A549 (cell line): ENCODE data around the gene FCHO2. TPM values are rescaled to one million over a fixed set of nuclear protein-coding genes. Genes with fewer than 3 reads are reported as not detected.

Experiments used
- ATAC-seq, 2 experiments: fragments of 200-7000 bp in 1 of 2; fragments of >200 bp in 1 of 2; cut with Nextera tagmentation in 1 of 2; cut with Tn5 transposase in 1 of 2; 3 replicates each; pipeline versions ENCODE4 v1.8.0 to v1.9.1; 2018 to 2020; ENCODE audit warnings: mild to moderate bottlenecking in 1 of 2, moderate library complexity in 1 of 2
- CTCF ChIA-PET: fragments of 300-600 bp; sonication (Branson Sonifier 250); formaldehyde crosslinking; extraction: SDS; loops from one replicate; lab custom pipeline; 2021; ENCODE audit warnings: antibody characterized with exemption, inconsistent platforms; lab: Yijun Ruan, JAX
- POLR2A ChIA-PET: fragments of 350-600 bp; formaldehyde crosslinking; extraction: SDS; loops from one replicate; lab custom pipeline; 2021; ENCODE audit warnings: antibody characterized with exemption, inconsistent platforms; lab: Yijun Ruan, JAX
- DNase-seq, 2 experiments: peaks; one replicate each; pipeline versions ENCODE4 v3.0.0 to v3.0.0-alpha.2; 2011 to 2016; ENCODE audit warnings: low read depth in 1 of 2, low spot score in 1 of 2
- FAIRE-seq: peaks from 2 replicates; lab custom pipeline; 2011; peaks lifted over from hg19 to GRCh38; lab: Jason Lieb, UNC
- H3K27ac ChIP-seq, 2 experiments: fragments of >200 bp; sonication (Bioruptor Twin); formaldehyde crosslinking; 3 replicates each; pipeline ENCODE4 v1.5.1; 2016 to 2017
- H3K4me1 ChIP-seq: fragments of >200 bp; sonication (Bioruptor Twin); formaldehyde crosslinking; 3 replicates; pipeline ENCODE4 v1.6.1; 2016
- H3K4me2 ChIP-seq: fragments of >200 bp; sonication (Bioruptor Twin); formaldehyde crosslinking; 3 replicates; pipeline ENCODE4 v1.6.1; 2016
- H3K4me3 ChIP-seq: fragments of >200 bp; sonication (Bioruptor Twin); formaldehyde crosslinking; 3 replicates; pipeline ENCODE4 v1.5.1; 2016
- H3K9me3 ChIP-seq: fragments of >200 bp; sonication (Bioruptor Twin); formaldehyde crosslinking; 3 replicates; pipeline ENCODE4 v1.6.1; 2016
- BCL3 ChIP-seq: fragments of >200 bp; sonication (Bioruptor Twin); formaldehyde crosslinking; IDR thresholded peaks from 3 replicates; pipeline ENCODE4 v1.6.1; 2016
- BHLHE40 ChIP-seq: IDR thresholded peaks from 2 replicates; pipeline ENCODE4 v1.6.1; 2012; ENCODE audit warnings: low read depth, low read length, inconsistent platforms
- CBX2 ChIP-seq: fragments of 200-600 bp; sonication (generic); IDR thresholded peaks from 2 replicates; pipeline ENCODE4 v1.6.1; 2016; ENCODE audit warnings: low read depth, mild to moderate bottlenecking, borderline replicate concordance
- CBX8 ChIP-seq: fragments of 200-600 bp; sonication (generic); IDR thresholded peaks from 2 replicates; pipeline ENCODE4 v1.6.1; 2016
- CHD2 ChIP-seq: fragments of 150-350 bp; IDR thresholded peaks from 2 replicates; pipeline ENCODE4 v1.6.1; 2014; ENCODE audit warnings: low read length; ENCODE audit not compliant: partially characterized antibody
- E2F6 ChIP-seq: IDR thresholded peaks from 2 replicates; pipeline ENCODE4 v1.6.1; 2012; ENCODE audit warnings: low read depth, borderline replicate concordance
- EHF ChIP-seq: fragments of 250-450 bp; sonication (Bioruptor Pico); IDR thresholded peaks from 2 replicates; pipeline ENCODE4 v1.5.0; 2020; ENCODE audit warnings: mild to moderate bottlenecking
- EHMT2 ChIP-seq: fragments of 200-600 bp; sonication (generic); IDR thresholded peaks from 2 replicates; pipeline ENCODE4 v1.6.1; 2016; ENCODE audit warnings: antibody characterized with exemption, low read depth, mild to moderate bottlenecking, moderate library complexity
- ELK1 ChIP-seq: fragments of 150-350 bp; IDR thresholded peaks from 2 replicates; pipeline ENCODE4 v1.6.1; 2014; ENCODE audit warnings: low read depth, mild to moderate bottlenecking, low read length
- GATA3 ChIP-seq: IDR thresholded peaks from 2 replicates; pipeline ENCODE4 v1.6.1; 2012; ENCODE audit warnings: borderline replicate concordance
- HOXA7 ChIP-seq: fragments of 250-450 bp; sonication (Bioruptor Pico); IDR thresholded peaks from 2 replicates; pipeline ENCODE4 v1.5.0; 2020; ENCODE audit warnings: mild to moderate bottlenecking, moderate library complexity
- JUN ChIP-seq, 2 experiments: fragments of >200 bp; sonication (Bioruptor Twin); formaldehyde crosslinking; IDR thresholded peaks; 2 replicates in 1 of 2; 3 replicates in 1 of 2; pipeline ENCODE4 v1.6.1; 2016 to 2017
- MAFK ChIP-seq: fragments of 450-650 bp; IDR thresholded peaks from 2 replicates; pipeline ENCODE4 v1.6.1; 2014; ENCODE audit not compliant: partially characterized antibody
- NFE2L2 ChIP-seq: fragments of 150-350 bp; conservative IDR thresholded peaks from 2 replicates; pipeline ENCODE4 v1.6.1; 2014; ENCODE audit warnings: low read length
- PBX3 ChIP-seq: IDR thresholded peaks from 2 replicates; pipeline ENCODE4 v1.6.1; 2012
- RAD21 ChIP-seq, 2 experiments: fragments of >200 bp in 1 of 2; sonication (Bioruptor Twin) in 1 of 2; formaldehyde crosslinking in 1 of 2; IDR thresholded peaks in 1 of 2; conservative IDR thresholded peaks in 1 of 2; 2 replicates in 1 of 2; 3 replicates in 1 of 2; pipeline ENCODE4 v1.6.1; 2012 to 2018; ENCODE audit warnings: inconsistent platforms in 1 of 2
- RARB ChIP-seq: fragments of 250-450 bp; sonication (Bioruptor Pico); IDR thresholded peaks from 2 replicates; pipeline ENCODE4 v1.8.0; 2021; ENCODE audit warnings: mild to moderate bottlenecking, moderate library complexity
- RCOR1 ChIP-seq: fragments of 150-350 bp; IDR thresholded peaks from 2 replicates; pipeline ENCODE4 v1.6.1; 2014; ENCODE audit warnings: antibody characterized with exemption, low read length, low read depth
- RFX5 ChIP-seq: fragments of 450-650 bp; IDR thresholded peaks from 2 replicates; pipeline ENCODE4 v1.7.1; 2014; ENCODE audit warnings: antibody characterized with exemption, mild to moderate bottlenecking, moderate library complexity
- SMC3 ChIP-seq: fragments of >200 bp; sonication (Bioruptor Twin); formaldehyde crosslinking; IDR thresholded peaks from 3 replicates; pipeline ENCODE4 v1.6.1; 2018; ENCODE audit warnings: inconsistent platforms
- SREBF2 ChIP-seq: fragments of 450-650 bp; IDR thresholded peaks from 2 replicates; pipeline ENCODE4 v1.6.1; 2014; ENCODE audit warnings: mild to moderate bottlenecking, moderate library complexity
- USF2 ChIP-seq: fragments of 450-650 bp; IDR thresholded peaks from 2 replicates; pipeline ENCODE4 v1.6.1; 2014; ENCODE audit warnings: antibody characterized with exemption
- ZNF302 ChIP-seq: fragments of 250-450 bp; sonication (Bioruptor Pico); IDR thresholded peaks from 2 replicates; pipeline ENCODE4 v1.9.0; 2021; ENCODE audit warnings: inconsistent platforms, mild to moderate bottlenecking, moderate library complexity
- ZSCAN20 ChIP-seq: fragments of 250-450 bp; sonication (Bioruptor Pico); IDR thresholded peaks from 2 replicates; pipeline ENCODE4 v1.8.0; 2022; ENCODE audit warnings: mild to moderate bottlenecking, moderate library complexity
- WGBS: methylation state at CpG from one replicate; pipeline ENCODE4 v1.1.6; 2017; ENCODE audit errors: missing lambda C conversion rate; 5-methylcytosine and 5-hydroxymethylcytosine counted together
- polyA plus RNA-seq, 4 experiments: library from polyadenylated mRNA; depleted of rRNA in 3 of 4; stranded (reverse); fragments of >200 nt; fragmentation: RNase III in 1 of 4; extraction: RNeasy Plus Mini Kit Qiagen cat#74134 plus additional on column Dnase treatment in 1 of 4; gene quantifications; 2 replicates in 3 of 4; 3 replicates in 1 of 4; pipeline ENCODE4 v1.2.3, GENCODE V29; 2011 to 2017
- TF ChIP-seq, protein P1 (sequence below): IDR thresholded peaks from 2 replicates; pipeline ENCODE4 v1.6.1; 2012
- TF ChIP-seq, protein P2 (sequence below): fragments of 250-450 bp; sonication (Bioruptor Pico); IDR thresholded peaks from 2 replicates; pipeline ENCODE4 v1.5.0; 2021; ENCODE audit warnings: mild to moderate bottlenecking, moderate library complexity, borderline replicate concordance
- TF ChIP-seq, protein P3 (sequence below): fragments of >200 bp; sonication (Bioruptor Twin); formaldehyde crosslinking; IDR thresholded peaks from 2 replicates; pipeline ENCODE4 v1.6.1; 2016

FCHO2 gene
- polyA plus RNA-seq, 2 of the 4 experiments (the other 2 are of a cell fraction), result 9.1 to 14.9 TPM

GRCh38 chr5:73110190-73110589, 154.3 kb downstream of the FCHO2 start:
- ChIA-PET POLR2A (no interaction called here), CTCF (interaction anchor here (0.6 to 1.5 kb wide), 4 partner anchors 53 to 341 kb away, joined by 3 to 4 read pairs (median 4); no protein-coding TSS in a partner anchor)
- Histone ChIP-seq H3K4me2 (no peak overlapping the region), H3K4me1 (peaks cover 8% of the 10 kb centered on the region), H3K4me3 (no peak overlapping the region), H3K27ac (no peak overlapping the region), H3K9me3 (peaks cover 14% of the 10 kb centered on the region; the same call in 2 of the 3 replicates)
- WGBS, result 24% methylated on average over 1 of the region's 1 CpG
- DNase-seq (no peak), ATAC-seq (no peak), FAIRE-seq (no peak)
- TF ChIP-seq ZNF302 (CRISPR knock-in tag) (no peak), MAFK (no peak), HOXA7 (CRISPR knock-in tag) (no peak), BHLHE40 (no peak), EHF (no peak), BCL3 (no peak), SREBF2 (no peak), CBX2 (no peak), USF2 (no peak), NFE2L2 (no peak), SMC3 (no peak), RAD21 (conservative IDR thresholded peaks at IDR 0.05 in 1 of 2, IDR thresholded peaks at IDR 0.05 in 1 of 2) (no peak), RARB (CRISPR knock-in tag) (no peak), ZSCAN20 (CRISPR knock-in tag) (no peak), EHMT2 (no peak), JUN (IDR thresholded peaks at IDR 0.05) (no peak), GATA3 (no peak), RFX5 (no peak)
- TF ChIP-seq, protein P1, sequence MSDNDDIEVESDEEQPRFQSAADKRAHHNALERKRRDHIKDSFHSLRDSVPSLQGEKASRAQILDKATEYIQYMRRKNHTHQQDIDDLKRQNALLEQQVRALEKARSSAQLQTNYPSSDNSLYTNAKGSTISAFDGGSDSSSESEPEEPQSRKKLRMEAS, result no peak
- TF ChIP-seq, protein P2, sequence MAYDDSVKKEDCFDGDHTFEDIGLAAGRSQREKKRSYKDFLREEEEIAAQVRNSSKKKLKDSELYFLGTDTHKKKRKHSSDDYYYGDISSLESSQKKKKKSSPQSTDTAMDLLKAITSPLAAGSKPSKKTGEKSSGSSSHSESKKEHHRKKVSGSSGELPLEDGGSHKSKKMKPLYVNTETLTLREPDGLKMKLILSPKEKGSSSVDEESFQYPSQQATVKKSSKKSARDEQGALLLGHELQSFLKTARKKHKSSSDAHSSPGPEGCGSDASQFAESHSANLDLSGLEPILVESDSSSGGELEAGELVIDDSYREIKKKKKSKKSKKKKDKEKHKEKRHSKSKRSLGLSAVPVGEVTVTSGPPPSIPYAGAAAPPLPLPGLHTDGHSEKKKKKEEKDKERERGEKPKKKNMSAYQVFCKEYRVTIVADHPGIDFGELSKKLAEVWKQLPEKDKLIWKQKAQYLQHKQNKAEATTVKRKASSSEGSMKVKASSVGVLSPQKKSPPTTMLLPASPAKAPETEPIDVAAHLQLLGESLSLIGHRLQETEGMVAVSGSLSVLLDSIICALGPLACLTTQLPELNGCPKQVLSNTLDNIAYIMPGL (CRISPR knock-in tag), result no peak

DNA sequence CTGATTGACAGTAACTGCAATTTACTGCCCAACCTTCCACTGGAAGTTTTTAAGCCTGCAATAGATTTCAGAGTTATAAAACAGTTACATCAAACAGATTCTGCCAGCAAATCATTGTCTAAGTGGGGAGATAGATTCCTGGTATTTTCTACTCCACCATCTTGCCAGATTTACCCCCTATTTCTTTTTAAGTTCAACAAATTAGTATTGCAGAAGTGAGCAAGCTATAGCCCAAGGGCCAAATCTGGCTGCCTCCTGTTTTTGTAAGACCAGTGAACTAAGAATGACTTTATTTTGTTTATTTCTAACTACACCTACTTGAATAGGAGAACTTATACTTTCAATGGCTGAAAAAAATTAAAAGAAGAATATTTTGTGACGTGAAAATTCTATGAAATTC, 155.7 kb downstream of the FCHO2 start:
- TF ChIP-seq CHD2 (no peak), HOXA7 (CRISPR knock-in tag) (no peak), ELK1 (no peak), ZNF302 (CRISPR knock-in tag) (no peak), PBX3 (no peak), CBX8 (no peak), EHMT2 (no peak), E2F6 (no peak), RCOR1 (no peak)
- TF ChIP-seq, protein P3, sequence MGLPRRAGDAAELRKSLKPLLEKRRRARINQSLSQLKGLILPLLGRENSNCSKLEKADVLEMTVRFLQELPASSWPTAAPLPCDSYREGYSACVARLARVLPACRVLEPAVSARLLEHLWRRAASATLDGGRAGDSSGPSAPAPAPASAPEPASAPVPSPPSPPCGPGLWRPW, result no peak
- Histone ChIP-seq H3K4me2 (no peak overlapping the region), H3K4me1 (peaks cover 21% of the 10 kb centered on the region), H3K27ac (no peak overlapping the region), H3K4me3 (no peak overlapping the region), H3K9me3 (peaks cover 14% of the 10 kb centered on the region; the same call in 2 of the 3 replicates)
- no peak for ATAC-seq
- FAIRE-seq, result no peak
- ChIA-PET CTCF (interaction anchor here (0.7 to 1.5 kb wide), 4 partner anchors 15 to 105 kb away, joined by 3 to 4 read pairs (median 4); no protein-coding TSS in a partner anchor), POLR2A (no interaction called here)
- 70% methylated on average over 1 of the region's 1 CpG for WGBS
- no peak for DNase-seq
